ENCODE data around the gene CABP1.

CABP1 gene

DNA sequence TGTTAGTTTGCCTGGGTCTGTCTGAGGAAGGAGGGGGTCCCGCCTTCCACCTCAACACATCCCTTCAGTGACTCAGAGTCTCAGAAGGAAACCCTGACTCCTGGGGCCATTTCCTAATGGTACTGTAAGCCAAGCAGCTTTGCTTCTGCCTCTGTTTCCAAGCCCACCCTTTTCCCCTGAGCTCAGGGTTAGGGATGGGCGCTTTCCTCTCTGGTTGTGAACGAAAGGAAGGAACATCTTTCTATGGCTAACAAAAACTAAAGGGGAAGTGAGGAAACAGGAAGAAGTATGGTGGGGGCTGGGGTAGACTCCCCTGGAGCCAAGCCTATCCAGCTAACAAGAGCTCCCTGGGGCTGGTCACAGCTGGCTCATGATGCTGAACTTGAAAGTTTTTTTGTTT, 58.2 kb downstream of the CABP1 start:
- DNase-seq, result no peak

GRCh38 chr12:120699553-120699952, 59.1 kb downstream of the CABP1 start:
- DNase-seq, result no peak

DNA sequence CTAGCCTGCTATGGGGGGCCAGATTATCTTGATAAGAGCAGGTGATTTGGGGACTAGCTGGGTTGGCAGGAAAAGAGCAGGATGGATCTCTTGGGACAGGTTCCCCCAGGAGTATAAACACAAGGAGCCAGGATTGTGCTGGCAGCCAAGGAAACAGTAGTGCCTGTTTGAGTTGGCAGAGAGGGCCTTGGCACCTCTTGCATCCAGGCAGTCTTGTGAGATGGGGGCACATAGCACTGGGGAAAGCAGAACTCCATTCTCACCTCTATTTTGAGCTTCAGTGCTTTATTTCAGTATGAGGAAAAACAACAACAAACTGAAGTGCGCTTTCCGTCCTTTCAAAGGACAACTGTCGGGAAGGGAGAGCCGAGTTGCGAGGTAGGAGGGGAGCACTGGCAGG, 60.5 kb downstream of the CABP1 start:
- no peak for DNase-seq

GRCh38 chr12:120702637-120703036, 62.2 kb downstream of the CABP1 start:
- no peak for DNase-seq

DNA sequence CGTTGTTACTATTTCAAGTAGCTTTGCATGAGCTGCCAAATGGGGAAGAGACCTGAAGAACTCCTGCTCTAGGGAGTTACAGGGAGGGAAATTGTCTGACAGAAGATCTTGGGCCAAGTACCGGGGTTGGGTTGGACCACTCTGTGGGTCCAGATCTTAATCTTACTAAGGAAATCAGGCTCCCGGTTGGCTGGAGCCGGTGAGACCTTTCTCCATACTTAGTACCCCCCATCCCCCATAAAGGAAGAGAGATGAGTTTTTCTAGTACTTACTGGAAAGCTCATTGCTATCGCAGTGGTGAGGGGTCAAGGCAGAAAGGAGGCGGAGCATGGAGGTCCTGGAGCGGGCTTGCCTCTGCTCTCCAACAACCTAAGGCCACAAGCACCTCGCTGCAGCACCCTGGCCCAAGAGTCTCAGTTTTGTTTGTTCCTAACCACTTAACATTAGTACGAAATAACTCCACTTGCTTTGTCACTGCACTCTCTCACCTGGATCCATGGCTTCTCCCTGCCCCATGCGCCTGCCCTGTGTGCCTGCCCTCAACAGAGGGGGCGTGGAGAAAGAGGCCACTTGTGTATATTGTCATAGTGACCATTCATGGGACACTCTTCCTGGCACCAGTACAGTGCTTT, 63.0 kb downstream of the CABP1 start:
- DNase-seq, result no peak

- no peak for DNase-seq
Observed at GRCh38 chr12:120705618-120706017, 65.2 kb downstream of the CABP1 start.

DNA sequence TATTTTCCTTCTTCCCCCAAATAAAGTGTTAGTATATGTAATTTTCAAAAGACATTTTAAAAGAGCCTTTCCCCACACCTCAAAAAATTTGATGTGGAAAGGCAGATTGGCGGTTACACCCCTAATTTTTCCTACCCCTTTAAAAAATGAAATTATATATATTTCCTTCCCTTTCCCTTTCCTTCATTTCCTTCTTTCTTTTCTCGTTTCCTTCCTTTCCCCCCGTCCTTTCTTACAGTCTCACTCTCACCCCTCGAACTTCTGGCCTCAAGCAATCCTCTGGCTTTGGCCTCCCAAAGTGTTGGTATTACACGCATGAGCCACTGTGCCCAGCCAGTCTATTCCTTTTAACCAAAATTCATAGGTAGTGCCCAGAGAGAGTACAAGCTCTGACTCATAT, 65.6 kb downstream of the CABP1 start:
- no peak for DNase-seq

DNA sequence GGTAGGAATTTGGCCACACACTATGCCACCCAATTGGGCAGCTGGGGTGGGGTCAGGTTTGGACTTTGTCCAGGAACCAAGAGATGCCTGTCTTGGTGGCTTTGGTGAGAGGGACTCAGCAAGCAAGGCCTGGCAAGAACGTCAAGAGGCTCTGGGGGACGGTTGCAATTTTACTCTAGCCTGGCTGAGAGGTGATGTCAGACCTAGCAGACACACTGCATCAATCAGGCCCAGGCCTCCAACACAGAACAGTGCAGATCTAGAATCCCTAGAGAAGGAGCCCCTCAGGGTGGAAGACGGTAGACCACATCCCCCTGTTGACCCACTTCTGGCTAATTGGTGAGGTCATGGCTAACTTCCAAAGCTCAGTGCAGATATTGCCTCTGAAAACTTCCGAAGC, 68.2 kb downstream of the CABP1 start:
- no peak for DNase-seq

DNA sequence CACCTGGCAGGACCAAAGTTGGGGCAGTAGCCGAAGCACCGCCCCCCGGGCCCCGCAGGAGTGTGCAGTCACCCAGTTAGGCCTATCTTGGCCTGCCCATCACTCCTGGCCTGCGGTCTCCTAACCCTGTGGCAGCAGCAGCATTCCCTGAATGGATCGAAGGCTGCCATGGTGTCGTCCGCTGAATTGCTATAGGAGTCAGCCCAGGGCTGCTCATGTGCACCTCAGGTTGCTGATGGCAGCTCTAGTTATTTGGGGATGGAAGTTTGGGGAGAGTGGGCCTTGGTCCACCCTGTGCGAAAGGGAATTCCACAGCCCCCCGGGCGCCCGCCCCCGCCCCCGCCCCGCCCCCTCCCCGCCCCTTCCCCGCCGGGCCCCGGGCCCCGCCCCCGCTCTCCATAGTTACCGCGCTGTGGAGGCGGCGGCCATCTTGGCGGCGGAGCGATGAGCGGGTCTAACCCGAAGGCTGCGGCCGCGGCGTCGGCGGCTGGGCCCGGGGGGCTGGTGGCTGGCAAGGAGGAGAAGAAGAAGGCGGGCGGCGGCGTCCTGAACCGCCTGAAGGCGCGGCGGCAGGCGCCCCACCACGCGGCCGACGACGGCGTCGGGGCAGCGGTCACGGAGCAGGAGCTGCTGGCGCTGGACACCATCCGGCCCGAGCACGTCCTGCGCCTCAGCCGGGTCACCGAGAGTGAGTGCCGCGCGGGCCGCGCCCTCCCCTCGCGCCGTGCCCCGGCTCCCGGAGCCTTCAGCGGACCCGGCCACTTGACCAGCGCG, 69.8 kb downstream of the CABP1 start, which contains the start of gene UNC119B:
Gene UNC119B (plus strand): TSS at position 428 of the 774 bp plus-strand sequence. CDS start 17 bp downstream, at position 445.
- no peak for DNase-seq

GRCh38 chr12:120710805-120711296, 70.4 kb downstream of the CABP1 start:
- DNase-seq, result no peak

DNA sequence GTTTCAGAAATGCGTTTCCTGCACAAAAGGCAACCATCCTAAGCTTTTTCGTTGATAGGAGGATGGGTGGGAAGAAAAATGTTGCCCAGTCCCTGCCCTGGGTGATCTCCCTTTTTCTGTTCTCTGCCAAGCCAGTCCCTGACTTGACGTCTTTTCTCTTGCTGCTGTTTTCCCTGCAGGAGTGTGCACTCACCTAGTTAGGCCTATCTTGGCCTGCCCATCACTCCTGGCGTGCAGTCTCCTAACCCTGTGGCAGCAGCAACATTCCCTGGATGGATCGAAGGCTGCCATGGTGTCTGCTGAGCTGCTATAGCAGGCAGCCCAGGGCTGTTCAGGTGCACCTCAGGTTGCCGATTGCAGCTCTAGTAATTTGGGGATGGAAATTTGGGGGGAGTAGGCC, 71.0 kb downstream of the CABP1 start:
- DNase-seq, result no peak

GRCh38 chr12:120712610-120713009, 72.2 kb downstream of the CABP1 start:
- no peak for DNase-seq

- peak; percentile 21 for DNase-seq
Observed at GRCh38 chr12:120713861-120714482, 73.5 kb downstream of the CABP1 start.
